Measurements from ENCODE around the gene SMYD2.

DNA sequence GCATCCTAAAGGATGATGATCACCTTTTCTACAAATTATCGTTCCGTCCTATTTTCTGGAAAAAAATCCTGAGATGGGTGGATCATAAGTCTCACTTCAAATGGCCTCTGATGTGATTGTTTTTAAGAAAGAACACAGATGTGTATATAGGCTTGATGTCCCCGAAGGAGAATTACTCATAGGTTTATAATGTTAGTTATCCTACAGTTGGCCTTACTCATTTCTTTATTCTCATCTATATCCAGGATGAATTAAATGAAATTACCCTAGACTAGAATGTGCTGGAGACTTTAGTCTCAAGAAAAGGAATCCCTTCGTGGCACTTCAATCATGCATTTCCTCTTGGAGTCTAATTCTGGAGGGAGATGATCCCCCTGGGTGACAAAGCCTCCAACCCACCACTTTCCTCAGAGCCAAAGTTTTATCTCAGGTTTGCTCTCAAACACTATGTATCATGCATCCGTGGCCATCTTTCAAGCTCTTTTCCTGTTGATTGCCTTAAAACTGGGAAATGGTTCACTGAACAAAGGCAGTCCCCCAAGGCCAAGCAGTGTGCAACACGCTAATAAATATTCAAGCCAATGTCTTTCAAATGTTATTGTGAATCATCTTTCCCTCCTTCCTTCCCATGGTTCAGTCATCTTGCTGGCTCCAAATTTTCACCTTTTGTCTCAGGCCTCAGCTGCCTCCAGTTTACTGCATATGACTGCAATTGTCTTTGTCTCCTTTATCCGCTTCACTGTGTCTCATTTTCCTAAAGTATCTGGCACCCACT, 32.5 kb upstream of the SMYD2 start:
- TF ChIP-seq EZH2 (IDR thresholded peaks at IDR 0.05; ENCODE audit: borderline replicate concordance, low read depth, low read length, severe bottlenecking): no peak
- no peak for TF ChIP-seq POLR2A (IDR thresholded peaks at IDR 0.05; ENCODE audit: low read depth, low read length)
- TF ChIP-seq, protein P1, sequence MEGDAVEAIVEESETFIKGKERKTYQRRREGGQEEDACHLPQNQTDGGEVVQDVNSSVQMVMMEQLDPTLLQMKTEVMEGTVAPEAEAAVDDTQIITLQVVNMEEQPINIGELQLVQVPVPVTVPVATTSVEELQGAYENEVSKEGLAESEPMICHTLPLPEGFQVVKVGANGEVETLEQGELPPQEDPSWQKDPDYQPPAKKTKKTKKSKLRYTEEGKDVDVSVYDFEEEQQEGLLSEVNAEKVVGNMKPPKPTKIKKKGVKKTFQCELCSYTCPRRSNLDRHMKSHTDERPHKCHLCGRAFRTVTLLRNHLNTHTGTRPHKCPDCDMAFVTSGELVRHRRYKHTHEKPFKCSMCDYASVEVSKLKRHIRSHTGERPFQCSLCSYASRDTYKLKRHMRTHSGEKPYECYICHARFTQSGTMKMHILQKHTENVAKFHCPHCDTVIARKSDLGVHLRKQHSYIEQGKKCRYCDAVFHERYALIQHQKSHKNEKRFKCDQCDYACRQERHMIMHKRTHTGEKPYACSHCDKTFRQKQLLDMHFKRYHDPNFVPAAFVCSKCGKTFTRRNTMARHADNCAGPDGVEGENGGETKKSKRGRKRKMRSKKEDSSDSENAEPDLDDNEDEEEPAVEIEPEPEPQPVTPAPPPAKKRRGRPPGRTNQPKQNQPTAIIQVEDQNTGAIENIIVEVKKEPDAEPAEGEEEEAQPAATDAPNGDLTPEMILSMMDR (IDR thresholded peaks at IDR 0.05; ENCODE audit: extremely low read depth in 1 of 2, insufficient read depth in 1 of 2, low read depth in 1 of 2, low read length in 2 of 2): no peak
